GM18868 (cell line): Measurements from ENCODE around the gene KMT5C.

ENCODE experiments used
- ATAC-seq: cut with Tn5 transposase; IDR thresholded peaks from one replicate; pipeline ENCODE4 v1.9.1; 2021; ENCODE audit warnings: mild to moderate bottlenecking, moderate library complexity; ENCODE audit not compliant: unreplicated experiment

Gene KMT5C

DNA sequence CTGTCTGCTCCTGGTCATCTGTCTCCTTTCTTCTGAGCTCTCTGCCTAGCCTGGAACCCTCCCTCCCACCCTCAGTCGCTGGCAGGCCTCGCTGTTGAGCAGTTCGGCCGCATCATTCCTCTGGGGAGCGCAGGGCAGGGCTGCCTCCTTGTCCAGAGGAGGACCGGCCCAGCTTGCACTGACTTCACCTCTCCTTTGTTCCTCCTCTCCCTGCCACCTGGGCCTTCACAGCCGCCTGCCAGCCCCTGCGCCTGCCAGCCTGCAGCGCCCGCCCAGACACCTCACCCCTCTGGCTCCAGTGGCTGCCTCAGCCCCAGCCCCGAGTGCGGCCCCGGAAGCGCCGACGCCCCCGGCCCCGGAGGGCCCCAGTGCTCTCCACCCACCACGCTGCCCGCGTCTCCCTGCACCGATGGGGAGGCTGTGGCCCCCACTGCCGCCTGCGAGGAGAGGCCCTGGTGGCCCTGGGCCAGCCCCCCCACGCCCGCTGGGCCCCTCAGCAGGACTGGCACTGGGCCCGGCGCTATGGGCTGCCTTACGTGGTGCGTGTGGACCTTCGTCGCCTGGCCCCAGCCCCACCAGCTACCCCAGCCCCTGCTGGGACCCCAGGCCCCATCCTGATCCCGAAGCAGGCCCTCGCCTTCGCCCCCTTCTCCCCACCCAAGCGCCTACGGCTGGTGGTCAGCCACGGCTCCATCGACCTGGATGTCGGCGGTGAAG lies 7.2 kb downstream of the KMT5C start:
- no peak for ATAC-seq

DNA sequence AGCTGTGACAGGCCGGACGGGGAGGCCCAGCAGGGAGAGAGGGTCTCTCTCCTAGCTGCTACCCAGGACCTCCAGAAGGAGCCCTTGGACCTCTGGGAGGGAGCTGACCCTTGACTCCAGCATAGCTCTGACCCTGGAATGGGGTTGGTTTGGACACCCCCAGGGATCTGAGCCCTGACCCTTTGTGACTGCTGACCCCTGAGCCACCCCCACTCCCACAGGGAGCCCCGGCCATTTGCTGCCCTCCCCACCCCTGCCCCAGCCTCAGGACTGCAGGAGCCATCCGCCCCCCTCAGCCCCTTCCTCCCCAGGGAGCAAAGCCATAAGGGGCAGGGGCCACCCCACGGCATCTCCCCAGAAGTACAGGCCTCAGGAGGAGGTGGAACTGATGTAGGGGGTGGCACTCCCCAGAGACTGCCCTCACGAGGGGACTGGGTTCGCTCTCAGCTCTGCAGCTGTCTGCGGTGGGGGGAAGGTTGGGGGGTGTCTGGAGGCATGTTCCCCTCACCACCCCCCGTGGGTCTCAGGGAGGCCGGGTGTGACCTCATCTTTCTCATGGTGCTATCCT lies 7.8 kb downstream of the KMT5C start:
- ATAC-seq = no peak

DNA sequence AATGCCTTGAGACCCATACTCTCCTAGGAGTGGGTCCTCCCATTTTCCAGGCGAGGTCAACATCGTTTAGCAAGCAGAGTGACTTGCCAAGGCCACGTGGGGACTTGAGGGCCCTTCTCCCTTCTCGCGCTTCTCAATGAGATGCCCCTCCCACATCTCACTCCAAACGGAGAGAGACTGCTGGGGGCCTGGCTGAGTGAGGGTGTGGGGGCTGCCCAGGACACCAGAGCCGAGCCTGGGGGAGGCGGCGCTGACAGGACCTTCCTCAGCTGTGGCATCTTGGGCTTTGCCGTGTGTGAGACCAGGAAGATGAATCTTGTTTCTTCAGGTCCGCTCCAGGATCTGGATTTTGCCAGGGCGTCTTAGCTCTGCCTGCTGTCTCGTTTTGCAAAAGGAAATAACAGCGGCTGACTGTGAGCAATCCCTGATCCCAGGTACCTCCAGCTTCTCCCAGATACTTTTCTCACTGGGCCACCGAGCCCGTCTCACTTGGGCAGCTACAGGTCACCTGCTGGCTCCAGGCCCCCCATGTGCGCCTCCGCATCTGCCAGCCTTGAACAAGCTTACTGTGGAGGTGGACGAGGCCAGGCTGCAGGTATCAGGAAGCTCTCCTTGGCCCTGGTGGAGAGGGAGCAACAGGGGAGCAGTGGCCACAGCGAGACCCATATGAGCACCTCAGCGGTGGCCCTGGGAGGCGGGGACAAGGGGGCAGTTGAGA lies 8.8 kb downstream of the KMT5C start:
- no peak for ATAC-seq

DNA sequence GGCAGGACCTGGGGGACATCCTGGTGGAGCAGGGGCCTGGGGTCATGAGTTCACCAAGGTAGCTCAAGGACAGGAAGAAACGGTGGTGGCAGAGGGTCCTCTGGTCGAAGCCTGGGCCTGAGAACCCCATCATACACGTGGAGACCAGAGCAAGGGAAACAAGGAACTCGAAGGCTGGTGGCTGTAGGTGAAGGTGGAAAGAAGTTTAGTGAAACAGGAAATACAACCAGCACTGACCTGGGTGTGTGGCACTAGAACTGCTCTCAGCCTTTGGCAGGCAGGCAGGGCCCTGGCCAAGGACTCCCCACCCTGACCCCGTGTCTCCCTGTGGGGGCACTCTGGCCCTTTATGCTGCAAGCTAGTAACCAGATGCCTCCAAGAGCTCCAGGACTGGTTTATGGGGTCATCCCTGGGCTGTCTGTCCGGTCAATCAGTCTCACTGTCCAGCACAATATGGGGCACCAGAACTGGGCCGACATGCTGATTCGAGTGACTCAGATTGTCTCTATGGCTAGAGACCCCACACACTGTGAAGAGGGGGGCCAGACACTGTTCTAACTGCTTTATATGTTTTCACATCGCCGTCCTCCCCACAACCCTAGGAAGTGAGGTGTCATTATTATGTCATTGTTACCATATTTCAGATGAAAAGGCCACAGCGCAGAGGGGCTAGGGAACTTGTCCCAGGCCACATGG lies 11.1 kb downstream of the KMT5C start:
- ATAC-seq = no peak

DNA sequence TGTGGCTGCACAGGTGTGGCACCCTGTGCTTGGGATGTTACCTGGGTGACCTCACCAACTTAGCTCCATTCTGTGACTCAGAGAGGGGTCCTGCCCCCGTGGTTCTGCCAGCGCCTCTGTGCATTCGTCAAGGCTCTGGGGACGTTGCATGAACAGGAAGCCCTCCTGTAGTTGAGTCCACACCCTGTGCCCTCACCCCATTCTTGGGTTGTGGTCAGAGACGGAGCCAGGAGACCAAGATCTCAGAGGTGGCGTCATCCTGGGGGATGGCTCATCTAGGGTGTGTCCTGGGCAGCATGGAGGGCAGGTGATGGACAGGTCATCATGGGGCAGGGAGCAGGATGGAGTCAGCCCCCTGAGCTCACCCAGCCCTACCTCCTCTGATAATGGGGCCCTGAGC lies 12.4 kb downstream of the KMT5C start:
- no peak for ATAC-seq

DNA sequence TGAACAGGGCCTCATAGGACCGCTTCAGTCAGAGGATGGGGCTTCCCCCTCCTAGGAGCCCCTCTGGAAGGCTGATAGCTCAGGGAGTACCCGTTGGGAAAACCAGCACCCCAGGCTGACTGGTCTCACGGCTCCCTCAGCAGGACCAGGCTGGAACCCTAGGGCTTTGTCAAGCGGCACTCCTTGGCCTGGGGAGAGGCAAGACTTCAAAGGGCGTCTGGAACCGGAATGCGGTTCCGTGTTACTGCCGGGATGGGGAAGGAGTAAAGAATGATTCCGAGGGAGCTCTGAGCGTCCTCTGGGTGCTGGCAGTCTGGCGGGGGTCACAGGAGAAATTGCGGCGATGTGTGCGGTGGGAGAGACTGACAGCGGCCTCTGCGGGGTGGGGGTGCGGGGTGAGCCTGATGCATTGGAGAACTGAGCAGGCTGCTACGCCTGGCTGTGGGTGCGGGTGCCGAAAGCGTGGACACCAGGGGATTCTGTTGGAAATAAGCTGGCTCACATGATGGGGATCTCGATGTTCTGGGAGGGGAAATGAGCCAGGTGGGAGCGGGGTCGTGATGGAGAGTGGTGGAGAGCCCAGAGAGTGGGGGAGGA lies 13.0 kb downstream of the KMT5C start:
- no peak for ATAC-seq

DNA sequence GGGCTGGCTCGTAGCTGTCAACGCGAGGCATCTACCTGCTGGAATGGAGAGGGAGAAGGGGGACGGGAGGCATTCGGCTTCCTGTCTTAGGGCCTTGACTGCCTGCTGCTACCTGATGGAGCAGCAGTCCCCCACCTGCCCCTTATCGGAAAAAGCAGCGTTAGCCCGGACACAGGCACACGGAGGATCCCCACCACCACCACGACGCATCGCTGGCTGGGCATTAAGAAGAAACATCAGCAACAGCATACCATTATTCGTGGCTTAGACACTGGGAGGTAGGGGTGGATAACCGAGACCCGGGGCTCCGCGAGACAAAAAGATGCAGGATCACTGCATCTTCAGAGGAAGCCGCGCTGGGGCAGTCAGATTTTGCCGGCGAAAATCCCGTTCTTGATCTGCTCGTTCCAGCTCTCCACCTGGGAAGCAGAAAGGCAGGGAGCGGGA lies 13.7 kb downstream of the KMT5C start:
- no peak for ATAC-seq

DNA sequence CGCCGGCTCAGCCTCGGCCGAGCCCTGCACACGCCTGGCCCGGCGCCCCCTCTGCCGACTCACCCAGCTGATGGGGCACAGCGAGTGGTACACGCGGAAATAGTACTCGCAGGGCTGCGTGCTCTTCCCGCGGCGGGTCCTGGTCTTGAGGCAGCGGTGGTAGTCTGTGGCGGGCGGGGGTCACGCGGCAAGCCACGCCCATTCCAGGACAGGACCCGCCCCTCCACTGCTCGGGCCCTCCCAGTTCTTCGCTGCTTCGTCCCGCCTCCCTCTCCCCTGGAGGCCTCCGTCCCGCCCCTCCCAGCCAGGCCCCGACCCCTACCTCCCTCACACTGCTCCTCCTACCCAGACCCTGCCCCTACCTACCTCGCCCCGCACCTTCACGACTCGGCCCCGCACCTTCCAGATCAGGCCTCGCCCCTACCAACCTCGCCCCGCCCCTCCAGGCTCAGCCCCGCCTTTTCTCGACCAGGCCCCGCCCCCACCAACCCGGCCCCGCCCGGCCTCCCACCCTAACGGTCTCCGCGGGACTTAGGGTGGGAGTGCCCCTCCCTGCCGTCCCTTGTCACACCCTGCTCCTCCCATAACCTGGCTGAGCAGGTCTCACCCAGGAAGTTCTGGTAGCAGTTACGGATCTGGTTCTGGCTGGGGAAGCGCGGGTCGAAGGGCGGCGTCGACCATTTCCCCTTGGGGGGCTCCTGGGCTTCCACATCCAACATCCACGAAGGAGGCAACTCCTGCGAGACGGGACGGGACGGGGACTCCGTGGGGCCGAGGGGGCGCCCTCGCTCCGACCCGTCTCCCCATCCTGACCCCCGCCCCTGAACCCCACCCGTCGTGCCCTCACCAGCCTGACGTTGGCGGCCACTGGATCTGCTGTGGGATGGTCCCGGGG lies 14.4 kb downstream of the KMT5C start:
- no peak for ATAC-seq

DNA sequence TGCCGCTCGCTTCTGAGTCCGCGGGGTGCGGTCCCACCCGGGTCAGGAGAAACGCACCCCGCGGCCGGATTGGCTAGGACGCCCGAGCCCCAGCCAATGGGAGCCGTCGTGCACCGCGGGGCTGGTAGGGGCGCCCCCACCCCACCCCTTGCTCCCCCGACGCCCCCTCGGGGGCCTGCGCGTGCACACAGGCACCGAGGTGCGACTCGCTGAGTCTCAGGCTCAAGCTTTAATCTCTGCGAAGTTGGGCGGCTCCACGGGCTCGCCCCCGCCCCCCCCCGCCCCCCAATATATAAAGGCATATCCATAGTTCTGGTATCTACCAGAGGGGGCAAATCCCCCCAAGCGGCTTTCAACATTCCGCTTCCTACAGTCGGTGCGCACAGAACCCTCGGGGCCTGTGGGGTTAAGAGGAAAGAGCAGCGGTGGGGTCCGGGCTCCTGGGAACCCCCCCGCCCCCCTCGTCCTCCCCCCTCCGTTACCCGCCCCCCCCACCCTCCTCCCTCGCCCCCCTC lies 15.1 kb downstream of the KMT5C start, which contains the start of gene COX6B2:
TSS of gene COX6B2 (minus strand) at position 22 of the 515 bp plus-strand sequence. CDS start 198 bp downstream, outside the sequence.
- ATAC-seq = no peak

DNA sequence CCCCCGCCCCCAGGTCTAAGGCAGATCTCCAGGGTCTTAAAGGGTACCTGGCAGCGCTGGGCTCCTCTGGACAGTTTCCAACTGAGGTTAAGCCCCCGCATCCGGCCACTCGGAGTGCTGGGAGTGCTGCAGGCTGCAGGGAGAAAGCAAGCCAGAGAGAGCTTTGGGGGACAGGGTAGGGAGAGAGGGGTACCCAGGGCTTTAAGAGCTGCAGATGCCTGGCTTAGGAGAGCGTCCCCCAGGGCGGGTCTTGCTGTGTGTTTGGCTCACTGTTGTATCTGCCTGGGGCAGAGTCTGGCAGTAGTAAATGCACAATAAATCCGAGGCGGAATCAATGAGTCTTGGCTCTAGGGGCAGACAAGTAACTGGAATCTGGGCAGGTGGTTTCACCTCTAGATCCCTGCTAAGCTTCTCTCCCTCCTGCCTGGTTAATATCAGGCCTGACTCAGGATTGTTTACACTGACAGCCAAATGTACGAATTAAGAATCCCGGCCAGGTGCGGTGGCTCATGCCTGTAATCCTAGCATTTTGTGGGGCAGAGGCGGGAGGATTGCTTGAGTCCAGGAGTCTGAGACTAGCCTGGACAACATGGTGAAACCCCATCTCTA lies 15.6 kb downstream of the KMT5C start:
- no peak for ATAC-seq

DNA sequence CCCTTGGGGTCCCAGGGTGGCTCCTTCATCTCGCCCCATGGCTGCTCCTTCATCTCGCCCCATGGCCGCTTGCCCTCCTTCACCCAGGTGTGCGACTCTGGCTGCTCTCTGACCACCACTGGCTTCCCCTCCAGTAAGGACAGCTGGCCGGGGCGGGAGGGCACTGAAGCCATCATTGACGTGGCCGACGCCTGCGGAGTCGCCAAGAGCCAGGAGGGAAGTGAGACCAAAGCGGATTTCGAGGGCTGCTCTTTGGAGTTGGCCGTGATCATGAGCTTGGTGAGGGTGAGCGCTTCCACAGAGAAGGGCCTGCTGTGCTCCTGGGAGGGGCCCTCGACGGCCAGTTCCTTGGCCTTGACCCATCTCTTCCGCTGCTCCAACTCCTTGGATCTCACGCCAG lies 18.8 kb downstream of the KMT5C start:
- no peak for ATAC-seq

DNA sequence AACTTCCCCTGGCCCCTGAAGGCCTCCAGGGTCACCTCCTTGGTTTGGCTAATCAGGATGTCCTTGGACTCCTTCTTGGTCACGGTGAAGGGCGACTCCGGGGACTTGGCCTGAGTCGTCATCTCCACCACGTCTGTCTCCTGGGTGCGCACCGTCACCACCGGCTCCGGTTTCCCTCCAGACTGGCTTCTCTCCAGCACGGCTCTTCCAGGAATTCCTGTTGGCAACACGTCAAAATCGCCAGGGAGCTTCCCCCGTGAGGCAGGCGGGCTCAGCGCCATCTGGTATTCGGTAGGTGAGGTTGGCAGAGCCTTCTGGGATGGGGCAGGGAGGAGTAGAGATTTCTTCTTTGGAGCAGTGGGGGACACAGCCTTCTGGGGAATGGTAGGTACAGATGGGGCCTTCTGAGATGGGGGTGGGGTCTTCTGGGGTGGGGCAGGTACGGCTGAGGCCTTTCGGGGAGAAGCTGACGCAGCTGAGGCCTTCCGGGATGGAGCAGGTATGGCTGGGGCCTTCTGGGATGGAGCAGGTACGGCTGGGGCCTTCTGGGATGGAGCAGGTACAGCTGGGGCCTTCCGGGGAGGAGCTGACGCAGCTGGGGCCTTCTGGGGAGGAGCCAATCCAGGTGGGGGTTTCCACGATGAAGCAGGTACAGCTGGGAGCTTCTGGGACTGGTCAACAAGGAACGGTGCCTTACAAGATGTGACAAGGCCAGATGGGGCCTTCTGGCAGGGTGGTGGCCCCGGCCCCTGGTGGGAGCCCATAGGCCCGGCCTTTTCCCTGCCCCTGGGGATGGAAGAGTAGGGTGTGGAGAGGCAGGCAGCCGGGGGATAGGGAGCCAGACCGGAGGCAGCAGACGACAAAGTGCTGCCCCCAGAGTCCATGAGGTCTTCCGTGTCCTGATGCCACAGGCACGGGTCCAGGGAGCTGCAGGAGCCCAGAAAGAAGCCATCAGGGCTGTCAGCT lies 19.6 kb downstream of the KMT5C start:
- no peak for ATAC-seq

DNA sequence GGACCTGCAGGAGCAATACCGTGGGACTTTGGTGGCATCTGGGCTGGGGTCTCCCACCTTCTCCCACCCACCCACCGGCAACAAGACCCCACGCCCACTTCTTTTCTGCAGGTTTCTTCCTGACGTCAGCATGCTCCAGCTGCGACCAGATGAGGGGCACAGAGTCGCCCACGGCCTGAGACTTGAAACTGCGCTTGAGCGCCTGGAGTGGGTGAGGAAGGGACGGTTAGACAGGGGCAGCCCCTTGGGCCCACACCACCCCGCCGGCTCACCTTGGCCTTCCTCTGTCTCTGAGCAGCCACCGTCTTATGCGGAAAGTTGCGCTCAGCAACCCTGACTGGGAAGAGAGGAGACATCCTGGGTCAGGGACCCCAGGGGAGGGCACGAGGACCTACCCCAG lies 21.2 kb downstream of the KMT5C start:
- no peak for ATAC-seq

DNA sequence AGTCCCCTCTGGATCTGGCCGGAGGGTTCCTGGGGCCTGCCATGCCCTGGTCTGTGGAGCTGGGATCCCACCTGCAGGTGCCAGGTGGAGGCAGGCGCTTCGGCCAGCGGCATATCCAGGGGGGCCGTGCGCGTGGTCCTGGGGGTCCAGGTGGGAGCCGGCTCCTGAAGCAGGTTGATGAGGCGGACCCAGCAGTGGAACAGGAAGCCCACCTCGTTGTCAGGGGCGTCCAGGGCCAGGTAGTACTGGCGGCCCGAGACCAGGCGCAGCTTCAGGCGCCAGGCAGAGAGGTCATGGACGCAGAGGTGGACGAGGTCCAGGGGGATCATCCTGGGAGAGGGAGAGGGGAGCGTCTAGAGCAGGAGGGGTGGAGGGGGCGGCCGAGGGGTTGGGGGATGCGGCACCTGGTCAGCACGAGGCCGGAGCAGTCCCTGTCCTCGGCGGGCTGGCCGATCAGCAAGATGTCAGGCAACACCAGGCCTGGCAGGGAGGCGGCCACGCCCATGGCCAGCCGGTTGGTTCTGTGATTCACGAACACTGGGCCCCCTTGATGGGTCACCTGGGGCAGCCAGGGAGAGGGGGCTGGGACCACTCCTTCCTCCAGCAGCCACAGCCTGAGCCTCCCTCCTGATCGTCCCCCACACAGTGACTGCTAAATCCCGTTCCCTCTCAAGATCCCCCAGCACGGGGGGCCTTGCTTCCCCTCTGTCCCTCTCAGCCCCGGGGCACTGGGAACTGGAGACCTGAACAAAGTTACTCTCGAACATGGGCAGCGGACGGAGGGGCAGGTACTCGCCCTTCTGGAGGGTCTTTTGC lies 22.7 kb downstream of the KMT5C start:
- ATAC-seq = no peak

DNA sequence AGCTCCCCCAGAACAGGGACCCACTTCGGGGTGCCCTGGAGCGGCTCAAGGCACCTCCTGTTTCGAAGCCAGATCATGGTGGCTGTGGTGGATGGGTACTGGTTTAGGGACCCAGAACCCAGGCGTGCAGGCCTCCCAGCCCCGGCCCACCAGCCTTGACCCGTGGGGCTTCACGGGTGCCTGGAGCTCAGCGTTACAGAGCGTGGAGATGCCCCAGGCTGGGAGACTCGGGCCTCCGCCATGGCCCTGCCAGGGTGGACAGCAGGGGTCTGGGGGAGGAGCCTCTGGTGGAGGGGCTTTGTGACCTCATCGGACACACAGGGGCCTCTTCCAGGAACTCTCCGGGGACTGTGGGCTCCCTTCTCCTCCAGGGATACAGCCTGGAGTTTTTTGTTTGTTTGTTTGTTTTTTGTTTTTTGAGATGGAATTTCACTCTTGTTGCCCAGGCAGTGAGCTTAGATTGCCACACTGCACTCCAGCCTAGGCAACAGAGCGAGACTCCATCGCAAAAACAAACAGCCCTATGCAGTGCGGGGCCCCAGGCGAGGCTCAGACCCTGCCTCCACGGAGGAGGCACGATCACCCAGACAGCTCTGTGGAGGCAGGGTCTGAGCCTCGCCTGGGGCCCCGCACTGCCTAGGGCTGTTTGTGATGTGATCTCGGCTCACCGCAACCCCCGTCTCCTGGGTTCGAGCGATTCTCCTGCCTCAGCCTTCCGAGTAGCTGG lies 23.5 kb downstream of the KMT5C start, which contains the start of gene GARIN5B:
TSS of gene GARIN5B (minus strand) at position 271 of the 727 bp plus-strand sequence. CDS start at position 77, 194 bp downstream.
- no peak for ATAC-seq

DNA sequence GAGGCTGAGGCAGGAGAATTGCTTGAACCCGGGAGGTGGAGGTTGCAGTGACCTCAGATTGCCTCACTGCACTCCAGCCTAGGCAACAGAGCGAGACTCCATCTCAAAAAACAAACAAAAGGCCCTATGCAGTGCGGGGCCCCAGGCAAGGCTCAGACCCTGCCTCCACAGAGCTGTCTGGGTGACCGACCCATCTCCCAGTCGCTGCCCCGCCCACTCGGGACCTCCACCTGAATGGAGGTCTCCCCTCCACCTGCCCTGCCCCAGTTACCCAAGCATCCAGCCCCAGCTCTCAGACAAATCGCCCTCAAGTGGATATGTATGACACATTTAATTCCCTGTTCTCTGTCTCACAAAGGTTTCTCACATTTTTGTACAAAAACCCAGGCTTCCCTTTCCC lies 25.6 kb downstream of the KMT5C start:
- ATAC-seq = no peak

DNA sequence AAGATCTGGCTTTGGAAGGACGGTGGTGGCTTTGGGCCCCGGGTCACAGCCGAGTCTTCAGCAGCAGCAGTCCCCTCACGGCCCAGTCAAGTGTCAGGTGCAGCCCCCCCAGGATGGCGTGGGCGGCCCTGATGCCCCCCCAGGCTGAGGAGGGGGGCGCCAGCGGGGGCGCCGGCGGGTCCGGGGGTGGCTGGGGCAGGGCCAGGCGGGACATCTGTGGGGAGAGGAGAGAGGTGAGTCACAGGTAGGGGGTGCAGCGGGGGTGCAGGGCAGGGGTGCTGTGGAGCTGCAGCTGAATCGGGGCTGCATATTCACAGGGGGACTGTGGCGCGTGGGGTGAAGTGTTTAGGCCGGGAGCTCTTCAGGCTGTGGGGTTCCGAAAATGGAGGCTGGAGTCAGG lies 26.3 kb downstream of the KMT5C start:
- ATAC-seq = no peak
